ENCODE results near the gene CAPN10. TPM values are rescaled to one million over a fixed set of nuclear protein-coding genes. Genes with fewer than 3 reads are reported as not detected.

CAPN10 gene
- total and polyA plus RNA-seq, 8 donors, result 20.8 to 36.6 (median 28.2) TPM

DNA sequence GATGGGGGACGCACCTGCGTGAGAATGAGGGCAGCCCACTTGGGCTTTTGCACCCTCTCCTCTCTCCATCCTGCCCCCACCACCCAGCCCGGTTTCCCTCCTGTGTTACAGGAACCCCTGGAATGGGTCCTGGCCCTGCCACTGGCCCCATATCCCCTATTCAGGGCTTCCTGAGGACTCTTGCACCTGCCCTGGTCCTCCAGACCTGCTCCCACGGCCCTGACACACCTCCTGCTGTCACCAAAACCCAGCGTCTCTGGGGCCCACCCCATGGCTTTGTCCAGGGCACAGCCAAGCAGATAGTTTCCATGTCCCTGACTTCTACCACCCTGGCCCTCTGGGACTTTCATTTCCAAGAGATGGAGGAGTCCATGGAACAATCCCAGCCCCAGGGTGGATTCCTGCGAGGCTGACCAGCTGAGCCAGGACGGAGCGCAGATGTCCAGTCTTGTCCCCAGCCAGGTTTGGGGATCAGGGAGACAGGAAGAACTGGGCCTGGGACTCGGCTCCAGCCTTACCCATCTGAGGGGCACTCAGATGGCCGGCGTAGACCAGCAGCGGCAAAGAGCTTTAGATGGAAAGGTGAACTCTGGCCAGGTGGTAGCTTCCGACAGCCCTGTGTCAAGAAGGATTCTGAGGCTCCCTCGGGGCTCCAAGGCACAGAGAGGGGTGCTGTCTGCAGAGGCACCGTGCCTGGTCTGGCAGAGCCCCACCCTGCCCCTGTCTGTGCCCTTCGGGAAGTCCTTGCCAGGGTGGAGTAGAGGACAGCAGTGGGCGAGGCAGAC, 50.8 kb downstream of the CAPN10 start:
- H3K9me3 ChIP-seq, result peaks cover 0 to 20% of the 10 kb centered on the region in 2 donors
- peaks cover 0 to under 1% of the 10 kb centered on the region in 2 donors for H3K27me3 ChIP-seq
- TF ChIP-seq, protein P1, sequence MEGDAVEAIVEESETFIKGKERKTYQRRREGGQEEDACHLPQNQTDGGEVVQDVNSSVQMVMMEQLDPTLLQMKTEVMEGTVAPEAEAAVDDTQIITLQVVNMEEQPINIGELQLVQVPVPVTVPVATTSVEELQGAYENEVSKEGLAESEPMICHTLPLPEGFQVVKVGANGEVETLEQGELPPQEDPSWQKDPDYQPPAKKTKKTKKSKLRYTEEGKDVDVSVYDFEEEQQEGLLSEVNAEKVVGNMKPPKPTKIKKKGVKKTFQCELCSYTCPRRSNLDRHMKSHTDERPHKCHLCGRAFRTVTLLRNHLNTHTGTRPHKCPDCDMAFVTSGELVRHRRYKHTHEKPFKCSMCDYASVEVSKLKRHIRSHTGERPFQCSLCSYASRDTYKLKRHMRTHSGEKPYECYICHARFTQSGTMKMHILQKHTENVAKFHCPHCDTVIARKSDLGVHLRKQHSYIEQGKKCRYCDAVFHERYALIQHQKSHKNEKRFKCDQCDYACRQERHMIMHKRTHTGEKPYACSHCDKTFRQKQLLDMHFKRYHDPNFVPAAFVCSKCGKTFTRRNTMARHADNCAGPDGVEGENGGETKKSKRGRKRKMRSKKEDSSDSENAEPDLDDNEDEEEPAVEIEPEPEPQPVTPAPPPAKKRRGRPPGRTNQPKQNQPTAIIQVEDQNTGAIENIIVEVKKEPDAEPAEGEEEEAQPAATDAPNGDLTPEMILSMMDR (IDR thresholded peaks at IDR 0.05), result no peak
- DNase-seq (peak in 2 of 4 donors; percentile 27 to 39), ATAC-seq (no peak)
- no peaks in the 10 kb centered on the region for H3K36me3 ChIP-seq
- no peaks in the 10 kb centered on the region for H3K4me1 ChIP-seq
- H3K27ac ChIP-seq, result no peak overlapping the region
- no peak overlapping the region for H3K4me3 ChIP-seq
- intact Hi-C loops (cut with DNase I), result no loop called here

DNA sequence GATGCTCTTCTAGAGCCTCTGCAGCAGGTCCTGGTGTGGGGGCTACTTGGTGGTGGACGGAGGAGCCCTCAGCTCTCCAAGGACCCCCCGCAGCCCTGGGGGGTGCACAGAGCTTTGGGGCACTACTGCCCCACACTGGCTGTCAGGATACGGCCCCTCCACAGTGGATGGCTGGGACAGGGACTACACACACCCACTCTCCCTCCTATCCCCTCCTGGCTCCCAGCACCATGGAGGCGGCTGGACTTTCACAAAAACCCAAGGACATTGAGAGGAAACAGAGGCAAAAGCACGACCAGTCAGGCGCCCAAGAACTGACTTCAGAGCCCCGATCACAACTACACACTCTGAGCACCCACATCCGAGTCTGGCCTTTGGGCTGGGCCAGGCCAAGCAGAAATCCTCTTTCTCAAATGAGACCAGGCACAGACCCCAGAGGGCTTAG, 51.4 kb downstream of the CAPN10 start:
- intact Hi-C loops (cut with DNase I), result no loop called here
- Histone ChIP-seq H3K27ac (no peak overlapping the region), H3K4me3 (no peak overlapping the region), H3K4me1 (no peaks in the 10 kb centered on the region), H3K9me3 (peaks cover 0 to 20% of the 10 kb centered on the region in 2 donors), H3K27me3 (peaks cover 0 to 7% of the 10 kb centered on the region in 2 donors), H3K36me3 (no peaks in the 10 kb centered on the region)
- DNase-seq, result peak in 1 of 4 donors; percentile 22
- TF ChIP-seq, protein P1 (IDR thresholded peaks at IDR 0.05), result no peak
- no peak for ATAC-seq

DNA sequence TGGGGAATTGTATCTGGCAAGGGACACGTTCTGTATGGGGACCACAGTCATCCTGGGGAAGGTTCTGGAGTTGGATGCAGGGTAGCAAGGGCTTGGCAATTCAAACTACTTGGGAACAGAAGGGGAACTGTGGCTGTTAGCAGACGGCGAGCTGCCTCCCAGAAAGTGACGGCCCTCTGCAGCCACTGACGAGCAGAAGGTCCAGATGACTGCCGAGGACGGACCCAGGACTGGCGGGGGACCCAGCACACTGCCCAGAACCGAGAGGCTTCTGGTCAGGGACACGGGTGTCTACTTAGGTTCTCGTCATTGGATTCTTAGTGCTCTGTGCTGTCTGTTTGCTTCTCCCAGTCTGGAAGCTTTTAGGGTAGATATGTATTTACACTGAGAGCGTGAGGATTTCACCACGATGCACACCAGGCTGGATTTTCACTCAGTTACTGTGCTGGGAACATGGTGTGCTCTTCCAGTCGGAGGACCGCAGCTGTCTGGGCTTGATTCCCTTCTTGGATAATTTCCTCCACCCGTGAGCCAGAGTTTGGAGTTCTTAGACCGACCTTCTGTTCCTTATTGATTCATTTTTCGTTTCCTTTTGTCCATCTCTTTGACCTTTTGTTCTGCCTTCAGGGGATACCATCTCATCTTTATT, 52.1 kb downstream of the CAPN10 start:
- peak in 1 of 4 donors; percentile 68 for DNase-seq
- Histone ChIP-seq H3K36me3 (no peaks in the 10 kb centered on the region), H3K27me3 (peaks cover 0 to 14% of the 10 kb centered on the region in 2 donors), H3K4me3 (no peak overlapping the region), H3K27ac (no peak overlapping the region), H3K9me3 (peaks cover 0 to 15% of the 10 kb centered on the region in 2 donors), H3K4me1 (no peaks in the 10 kb centered on the region)
- intact Hi-C loops (cut with DNase I), result no loop called here
- ATAC-seq, result no peak
- TF ChIP-seq, protein P1 (IDR thresholded peaks at IDR 0.05), result no peak

DNA sequence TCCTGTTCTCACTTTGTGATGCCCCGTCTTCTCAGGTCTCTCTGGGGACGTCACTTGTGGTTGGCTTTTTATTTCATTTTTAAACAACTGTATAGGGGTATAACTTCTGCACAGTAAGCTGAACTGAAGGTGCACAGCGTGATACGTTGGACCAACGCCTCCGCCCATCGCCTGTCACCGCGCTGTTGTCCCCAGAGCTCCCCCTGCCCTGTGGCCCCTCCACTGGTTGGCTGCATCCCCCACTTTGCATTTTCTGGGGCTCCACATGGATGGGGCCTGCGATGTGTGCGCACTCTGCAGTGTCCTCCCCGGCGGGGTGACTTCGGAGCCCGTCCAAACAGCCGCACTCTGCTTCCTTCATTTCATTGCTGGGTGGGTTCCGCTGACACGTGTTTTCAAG, 53.0 kb downstream of the CAPN10 start:
- Histone ChIP-seq H3K27ac (no peak overlapping the region), H3K27me3 (peaks cover 0 to 22% of the 10 kb centered on the region in 2 donors), H3K4me1 (no peaks in the 10 kb centered on the region), H3K9me3 (peaks cover 0 to 6% of the 10 kb centered on the region in 2 donors), H3K36me3 (no peaks in the 10 kb centered on the region), H3K4me3 (no peak overlapping the region)
- intact Hi-C loops (cut with DNase I), result no loop called here
- TF ChIP-seq, protein P1 (IDR thresholded peaks at IDR 0.05), result no peak
- no peak for ATAC-seq
- DNase-seq, result peak in 2 of 4 donors; percentile 19 to 49

DNA sequence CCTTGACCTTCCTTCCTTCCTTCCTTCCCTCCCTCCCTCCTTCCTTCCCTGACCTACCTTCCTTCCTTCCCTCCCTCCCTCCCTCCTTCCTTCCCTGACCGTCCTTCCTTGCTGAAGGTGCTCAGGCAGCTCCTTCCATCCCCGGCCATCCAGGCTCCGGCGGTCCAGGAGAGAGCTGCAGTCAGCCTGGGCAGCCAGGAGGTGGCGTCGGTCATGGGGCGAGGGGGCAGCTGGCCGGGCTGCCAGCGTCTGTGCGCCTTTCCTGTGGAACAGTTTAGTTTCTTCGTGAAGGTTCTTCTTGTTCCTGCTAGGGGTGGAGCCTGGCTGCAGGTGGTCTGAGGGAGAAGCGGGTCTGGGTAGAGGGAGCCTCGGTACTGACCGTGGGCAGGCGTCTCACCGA, 54.4 kb downstream of the CAPN10 start:
- no peaks in the 10 kb centered on the region for H3K36me3 ChIP-seq
- no peaks in the 10 kb centered on the region for H3K9me3 ChIP-seq
- DNase-seq (peak in 2 of 4 donors; percentile 35 to 71), ATAC-seq (peak; percentile 69)
- intact Hi-C loops (cut with DNase I), result no loop called here
- H3K4me1 ChIP-seq, result no peaks in the 10 kb centered on the region
- TF ChIP-seq, protein P1 (IDR thresholded peaks at IDR 0.05), result peak in 1 of 2 donors; percentile 18
- peaks cover 0 to 35% of the 10 kb centered on the region in 2 donors for H3K27me3 ChIP-seq
- no peak overlapping the region for H3K4me3 ChIP-seq
- H3K27ac ChIP-seq, result no peak overlapping the region
